HCT116 (cell line): ENCODE measurements around the gene VWA7. TPM values are rescaled to one million over a fixed set of nuclear protein-coding genes. Genes with fewer than 3 reads are reported as not detected.

Source experiments
- ATAC-seq: fragments of 200-7000 bp; cut with Tn5 transposase; 2 replicates; pipeline ENCODE4 v1.9.1; 2020; ENCODE audit warnings: mild to moderate bottlenecking, moderate library complexity
- BruUV-seq: library from RNA; stranded (reverse); fragments of 400-500 nt; replicated peaks from 2 replicates; lab custom pipeline; 2021; lab: Mats Ljungman, UMichigan
- CTCF ChIA-PET: fragments of 300-600 bp; sonication (Branson Sonifier 250); formaldehyde crosslinking; loops from one replicate; lab custom pipeline; 2021; ENCODE audit warnings: antibody characterized with exemption; lab: Charles Lee
- POLR2A ChIA-PET: fragments of 300-600, 350-600 bp; sonication (Branson Sonifier 250); formaldehyde crosslinking; loops from one replicate; lab custom pipeline; 2021; ENCODE audit warnings: antibody characterized with exemption; lab: Charles Lee
- RAD21 ChIA-PET, 2 experiments: fragments of 300-600 bp; sonication (Branson Sonifier 250); formaldehyde crosslinking; loops; one replicate each; lab custom pipeline; 2023; ENCODE audit warnings: low total read pairs in 2 of 2; ENCODE audit not compliant: uncharacterized antibody in 2 of 2, unreplicated experiment in 2 of 2, low non-redundant PET in 1 of 2; lab: Charles Lee
- DNase-seq: peaks from one replicate; pipeline ENCODE4 v3.0.0-alpha.2; 2010; ENCODE audit warnings: low read depth, low spot score
- H2AFZ ChIP-seq: fragments of 200-600 bp; shearing (Covaris generic), sonication (generic); 2 replicates; pipeline ENCODE4 v1.6.1; 2017; ENCODE audit warnings: low read depth, mixed run types, mixed read lengths, antibody characterized with exemption, low read length; ENCODE audit not compliant: poor library complexity, severe bottlenecking
- H3K27ac ChIP-seq: 2 replicates; pipeline ENCODE4 v1.5.1; 2012; ENCODE audit warnings: low read depth, low read length
- H3K27me3 ChIP-seq: fragments of 200-600 bp; sonication (generic); 2 replicates; pipeline ENCODE4 v1.6.1; 2016; ENCODE audit warnings: mixed run types, low read length, mixed read lengths; ENCODE audit not compliant: insufficient read depth
- H3K36me3 ChIP-seq, 2 experiments: fragments of 200-500 bp in 1 of 2; fragments of 200-600 bp in 1 of 2; sonication (Bioruptor generic) in 1 of 2; sonication (generic) in 1 of 2; 2 replicates each; pipeline versions ENCODE4 v1.5.1 to v1.6.1; 2014 to 2016; ENCODE audit warnings: low read length in 2 of 2, inconsistent platforms in 1 of 2, mixed read lengths in 1 of 2, mixed run types in 1 of 2; ENCODE audit not compliant: insufficient read depth in 2 of 2, control insufficient read depth in 1 of 2
- H3K4me1 ChIP-seq, 2 experiments: fragments of 200-600 bp in 1 of 2; sonication (generic) in 1 of 2; 2 replicates each; pipeline versions ENCODE4 v1.5.1 to v1.6.1; 2012 to 2017; ENCODE audit warnings: low read length in 2 of 2, inconsistent platforms in 1 of 2, mild to moderate bottlenecking in 1 of 2, mixed read lengths in 1 of 2, mixed run types in 1 of 2, moderate library complexity in 1 of 2; ENCODE audit not compliant: insufficient read depth in 2 of 2, control insufficient read depth in 1 of 2
- H3K4me2 ChIP-seq: fragments of 200-600 bp; sonication (generic); 2 replicates; pipeline ENCODE4 v1.6.1; 2017; ENCODE audit warnings: mixed run types, low read length, mixed read lengths
- H3K4me3 ChIP-seq, 2 experiments: fragments of 200-600 bp in 1 of 2; sonication (generic) in 1 of 2; replicated peaks in 1 of 2; 2 replicates each; pipeline ENCODE4 v1.5.1; 2011 to 2016; ENCODE audit warnings: low read length in 2 of 2, control low read depth in 1 of 2, low read depth in 1 of 2, mild to moderate bottlenecking in 1 of 2, mixed read lengths in 1 of 2, mixed run types in 1 of 2
- H3K79me2 ChIP-seq: fragments of 200-600 bp; sonication (generic); 2 replicates; pipeline ENCODE4 v1.6.1; 2017; ENCODE audit warnings: mild to moderate bottlenecking, mixed run types, low read length, moderate library complexity, mixed read lengths; ENCODE audit not compliant: insufficient read depth
- H3K9ac ChIP-seq: fragments of 200-600 bp; sonication (generic); 2 replicates; pipeline ENCODE4 v1.6.1; 2016; ENCODE audit warnings: low read length, mixed read lengths
- H3K9me2 ChIP-seq: fragments of 200-600 bp; sonication (generic), shearing (Covaris generic); 2 replicates; pipeline ENCODE4 v1.6.1; 2017; ENCODE audit warnings: mixed run types, mild to moderate bottlenecking, moderate library complexity; ENCODE audit not compliant: insufficient read depth
- H3K9me3 ChIP-seq, 2 experiments: fragments of 200-500 bp in 1 of 2; fragments of 200-600 bp in 1 of 2; sonication (Bioruptor generic) in 1 of 2; sonication (generic) in 1 of 2; 2 replicates each; pipeline ENCODE4 v1.6.1; 2014 to 2017; ENCODE audit warnings: low read length in 2 of 2, mixed read lengths in 2 of 2, inconsistent platforms in 1 of 2, low read depth in 1 of 2, mild to moderate bottlenecking in 1 of 2, mixed run types in 1 of 2, moderate library complexity in 1 of 2; ENCODE audit not compliant: control insufficient read depth in 1 of 2, insufficient read depth in 1 of 2
- H4K20me1 ChIP-seq: fragments of 200-600 bp; sonication (generic), shearing (Covaris generic); 2 replicates; pipeline ENCODE4 v1.6.1; 2017; ENCODE audit warnings: mixed run types, mild to moderate bottlenecking, moderate library complexity; ENCODE audit not compliant: insufficient read depth
- CBX3 ChIP-seq: IDR thresholded peaks from 2 replicates; pipeline ENCODE4 v1.6.1; 2012; ENCODE audit warnings: low read depth
- CEBPB ChIP-seq: IDR thresholded peaks from 2 replicates; pipeline ENCODE4 v1.6.1; 2012; ENCODE audit warnings: low read depth
- EGR1 ChIP-seq: IDR thresholded peaks from 2 replicates; pipeline ENCODE4 v1.6.1; 2012; ENCODE audit warnings: low read depth
- ELF1 ChIP-seq: IDR thresholded peaks from 2 replicates; pipeline ENCODE4 v1.6.1; 2012; ENCODE audit warnings: low read depth, borderline replicate concordance
- EZH2phosphoT487 ChIP-seq: fragments of 200-600 bp; IDR thresholded peaks from 2 replicates; pipeline ENCODE4 v1.6.1; 2018; ENCODE audit warnings: antibody characterized with exemption, borderline replicate concordance
- FOSL1 ChIP-seq: IDR thresholded peaks from 2 replicates; pipeline ENCODE4 v1.6.1; 2012; ENCODE audit warnings: low read depth
- JUND ChIP-seq: IDR thresholded peaks from 2 replicates; pipeline ENCODE4 v1.6.1; 2012
- POLR2AphosphoS5 ChIP-seq: IDR thresholded peaks from 2 replicates; pipeline ENCODE4 v1.6.1; 2011; ENCODE audit warnings: mild to moderate bottlenecking, low read depth, low read length, moderate library complexity
- RAD21 ChIP-seq: IDR thresholded peaks from 2 replicates; pipeline ENCODE4 v1.6.1; 2012; ENCODE audit warnings: low read depth, mild to moderate bottlenecking
- REST ChIP-seq: IDR thresholded peaks from 2 replicates; pipeline ENCODE4 v1.6.1; 2012; ENCODE audit warnings: low read depth
- SIN3A ChIP-seq: IDR thresholded peaks from 2 replicates; pipeline ENCODE4 v1.6.1; 2012; ENCODE audit warnings: low read depth
- SP1 ChIP-seq: IDR thresholded peaks from 2 replicates; pipeline ENCODE4 v1.6.1; 2012; ENCODE audit warnings: low read depth
- SRF ChIP-seq: IDR thresholded peaks from 2 replicates; pipeline ENCODE4 v1.6.1; 2012; ENCODE audit warnings: low read depth
- TCF7L2 ChIP-seq: IDR thresholded peaks from 2 replicates; pipeline ENCODE4 v1.7.0; 2011; ENCODE audit warnings: borderline replicate concordance, inconsistent platforms; ENCODE audit not compliant: insufficient read depth, insufficient read length; ENCODE audit errors: extremely low read depth
- YY1 ChIP-seq: IDR thresholded peaks from 2 replicates; pipeline ENCODE4 v1.6.1; 2011; ENCODE audit warnings: low read length, low read depth, moderate library complexity, mild to moderate bottlenecking; ENCODE audit not compliant: insufficient replicate concordance; ENCODE audit errors: extremely low read depth
- ZFX ChIP-seq: fragments of 450-650 bp; IDR thresholded peaks from 2 replicates; pipeline ENCODE4 v1.6.1; 2017
- ZNF274 ChIP-seq: fragments of 200-500 bp; sonication (Bioruptor generic); IDR thresholded peaks from 2 replicates; pipeline ENCODE4 v1.6.1; 2014; ENCODE audit warnings: mild to moderate bottlenecking, low read depth, low read length, inconsistent platforms
- intact Hi-C: fragments of 100-400 bp; cut with micrococcal nuclease; formaldehyde crosslinking; loops from 2 replicates; pipeline ENCODE4 v1.10.0; 2022
- total RNA-seq: library from RNA; stranded (reverse); gene quantifications from one replicate; pipeline ENCODE4 v1.2.1, GENCODE V29; 2021; ENCODE audit not compliant: unreplicated experiment
- TF ChIP-seq, protein P1 (sequence below): IDR thresholded peaks from 2 replicates; pipeline ENCODE4 v1.6.1; 2012
- TF ChIP-seq, protein P2 (sequence below), 3 experiments: fragments of 200-600 bp in 1 of 3; sonication (generic) in 1 of 3; IDR thresholded peaks in 2 of 3; conservative IDR thresholded peaks in 1 of 3; 2 replicates each; pipeline ENCODE4 v1.5.1; 2012 to 2017; ENCODE audit warnings: low read depth in 2 of 3, low read length in 2 of 3, antibody characterized with exemption in 1 of 3, borderline replicate concordance in 1 of 3, control low read depth in 1 of 3, mild to moderate bottlenecking in 1 of 3, mixed read lengths in 1 of 3, mixed run types in 1 of 3, moderate library complexity in 1 of 3; ENCODE audit not compliant: insufficient read depth in 1 of 3
- TF ChIP-seq, protein P3 (sequence below): IDR thresholded peaks from 2 replicates; pipeline ENCODE4 v1.6.1; 2012

The VWA7 gene
- total RNA-seq, 1 experiment from 2014 or later: 14.6 TPM

DNA sequence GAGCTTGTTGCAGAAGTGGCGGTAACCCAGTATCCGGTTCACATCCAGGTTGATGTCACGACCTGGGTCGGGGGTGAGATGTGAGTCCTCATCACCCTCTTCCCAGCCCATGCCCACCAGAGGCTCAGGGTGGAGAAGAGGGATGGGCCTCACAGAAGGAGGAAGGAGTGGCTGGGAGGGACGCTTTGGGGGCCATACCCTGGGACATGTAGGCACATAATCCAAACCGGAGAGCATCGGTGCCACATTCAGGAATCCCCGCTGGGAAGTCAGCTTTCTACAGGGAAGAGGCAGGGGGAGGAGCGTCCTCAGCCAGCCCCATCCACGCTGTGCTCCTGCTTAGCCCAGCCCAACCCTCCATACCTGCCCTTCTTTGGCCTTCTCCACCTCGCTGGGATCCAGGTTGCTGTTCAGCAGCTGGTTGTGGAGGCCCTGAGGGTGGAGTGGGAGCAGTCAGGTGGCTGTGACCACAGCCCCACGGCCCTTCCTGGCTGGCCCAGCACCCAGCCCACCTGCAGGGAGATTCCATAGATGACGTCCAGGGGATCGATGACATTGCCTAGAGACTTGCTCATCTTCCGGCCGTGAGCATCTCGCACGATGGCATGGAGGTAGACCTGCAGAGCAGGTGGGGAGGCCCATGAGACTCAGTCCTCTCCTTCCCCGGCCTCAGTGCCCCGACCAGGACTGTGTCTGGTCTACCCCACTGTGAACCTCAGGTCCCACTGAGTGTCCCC, 3.5 kb upstream of the VWA7 start:
- POLR2A ChIA-PET: interaction anchor here (0.8 kb wide), 1 partner anchor 47 kb away, joined by 3 read pairs; the partner anchor contains the start of gene HSPA1B
- intact Hi-C loops: no loop called here
- H3K4me2 ChIP-seq: no peak overlapping the region
- DNase-seq (no peak), ATAC-seq (no peak)
- peaks cover 27 to 57% of the 10 kb centered on the region in 2 experiments for H3K36me3 ChIP-seq
- RAD21 ChIA-PET: no interaction called here
- H4K20me1 ChIP-seq: no peaks in the 10 kb centered on the region
- H3K9me2 ChIP-seq: no peaks in the 10 kb centered on the region
- no peak overlapping the region for H3K9ac ChIP-seq
- no TSS peak for BruUV-seq
- no peaks in the 10 kb centered on the region for H3K27me3 ChIP-seq
- no peak overlapping the region; the same call in 1 of the 2 replicates for H3K27ac ChIP-seq
- peaks cover 23 to 29% of the 10 kb centered on the region in 2 experiments for H3K4me1 ChIP-seq
- no peaks in the 10 kb centered on the region for H3K9me3 ChIP-seq
- H3K79me2 ChIP-seq: no peaks in the 10 kb centered on the region; the same call in 1 of the 2 replicates
- H2AFZ ChIP-seq: no peak overlapping the region
- CTCF ChIA-PET: no interaction called here
- TF ChIP-seq EGR1 (no peak), CEBPB (no peak), SRF (no peak), REST (no peak), SP1 (no peak), YY1 (no peak), EZH2phosphoT487 (no peak), JUND (no peak), ZNF274 (no peak), ELF1 (no peak), RAD21 (no peak), FOSL1 (no peak), ZFX (no peak), CBX3 (no peak), SIN3A (no peak), POLR2AphosphoS5 (no peak), TCF7L2 (no peak)
- TF ChIP-seq, protein P1, sequence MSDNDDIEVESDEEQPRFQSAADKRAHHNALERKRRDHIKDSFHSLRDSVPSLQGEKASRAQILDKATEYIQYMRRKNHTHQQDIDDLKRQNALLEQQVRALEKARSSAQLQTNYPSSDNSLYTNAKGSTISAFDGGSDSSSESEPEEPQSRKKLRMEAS: no peak
- TF ChIP-seq, protein P2, sequence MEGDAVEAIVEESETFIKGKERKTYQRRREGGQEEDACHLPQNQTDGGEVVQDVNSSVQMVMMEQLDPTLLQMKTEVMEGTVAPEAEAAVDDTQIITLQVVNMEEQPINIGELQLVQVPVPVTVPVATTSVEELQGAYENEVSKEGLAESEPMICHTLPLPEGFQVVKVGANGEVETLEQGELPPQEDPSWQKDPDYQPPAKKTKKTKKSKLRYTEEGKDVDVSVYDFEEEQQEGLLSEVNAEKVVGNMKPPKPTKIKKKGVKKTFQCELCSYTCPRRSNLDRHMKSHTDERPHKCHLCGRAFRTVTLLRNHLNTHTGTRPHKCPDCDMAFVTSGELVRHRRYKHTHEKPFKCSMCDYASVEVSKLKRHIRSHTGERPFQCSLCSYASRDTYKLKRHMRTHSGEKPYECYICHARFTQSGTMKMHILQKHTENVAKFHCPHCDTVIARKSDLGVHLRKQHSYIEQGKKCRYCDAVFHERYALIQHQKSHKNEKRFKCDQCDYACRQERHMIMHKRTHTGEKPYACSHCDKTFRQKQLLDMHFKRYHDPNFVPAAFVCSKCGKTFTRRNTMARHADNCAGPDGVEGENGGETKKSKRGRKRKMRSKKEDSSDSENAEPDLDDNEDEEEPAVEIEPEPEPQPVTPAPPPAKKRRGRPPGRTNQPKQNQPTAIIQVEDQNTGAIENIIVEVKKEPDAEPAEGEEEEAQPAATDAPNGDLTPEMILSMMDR (IDR thresholded peaks at IDR 0.05 in 2 of 3, conservative IDR thresholded peaks at IDR 0.05 in 1 of 3; ENCODE audit: borderline replicate concordance in 1 of 3, insufficient read depth in 1 of 3, low read depth in 2 of 3, low read length in 2 of 3): no peak
- TF ChIP-seq, protein P3, sequence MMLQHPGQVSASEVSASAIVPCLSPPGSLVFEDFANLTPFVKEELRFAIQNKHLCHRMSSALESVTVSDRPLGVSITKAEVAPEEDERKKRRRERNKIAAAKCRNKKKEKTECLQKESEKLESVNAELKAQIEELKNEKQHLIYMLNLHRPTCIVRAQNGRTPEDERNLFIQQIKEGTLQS: no peak
- H3K4me3 ChIP-seq: no peak overlapping the region
